HFFc6 (cell line): ENCODE measurements around the gene ZNF554. TPM values are rescaled to one million over a fixed set of nuclear protein-coding genes. Genes with fewer than 3 reads are reported as not detected.

Experiments
- DNase-seq: peaks from one replicate; pipeline ENCODE4 v3.0.0-alpha.2; 2018
- H3K27ac Mint-ChIP-seq: 2 replicates; pipeline ENCODE4 v1.8.0; 2020; ENCODE audit warnings: mild to moderate bottlenecking, mixed read lengths
- H3K27me3 Mint-ChIP-seq: 2 replicates; pipeline ENCODE4 v1.8.0; 2021; ENCODE audit warnings: mild to moderate bottlenecking, moderate library complexity, mixed read lengths; ENCODE audit not compliant: insufficient read depth
- H3K36me3 Mint-ChIP-seq: 2 replicates; pipeline ENCODE4 v1.8.0; 2021; ENCODE audit warnings: low read depth, mixed read lengths
- H3K4me1 Mint-ChIP-seq: 2 replicates; pipeline ENCODE4 v1.8.0; 2020; ENCODE audit warnings: low read depth, mixed read lengths
- H3K4me3 Mint-ChIP-seq: 2 replicates; pipeline ENCODE4 v1.8.0; 2020; ENCODE audit warnings: mild to moderate bottlenecking, moderate library complexity, mixed read lengths
- H3K9me3 Mint-ChIP-seq: 2 replicates; pipeline ENCODE4 v1.8.0; 2020; ENCODE audit warnings: mild to moderate bottlenecking, mixed read lengths
- total RNA-seq, 6 experiments: library from RNA; stranded (reverse); fragmentation: NEBNext Ultra II Directional; extraction: Animal tissue kit (Norgen Biotek cat#: 25700); gene quantifications; 2 replicates in 1 of 6; 3 replicates in 5 of 6; pipeline ENCODE4 v1.2.3, GENCODE V29; 2021
- TF ChIP-seq, protein P1 (sequence below): fragments of 200-600 bp; sonication (generic); IDR thresholded peaks from 2 replicates; pipeline ENCODE4 v1.5.0; 2021; ENCODE audit warnings: antibody characterized with exemption, mild to moderate bottlenecking

The ZNF554 gene
- total RNA-seq, 6 experiments from 2014 or later, result 1.6 to 2.4 (median 2.2) TPM

DNA sequence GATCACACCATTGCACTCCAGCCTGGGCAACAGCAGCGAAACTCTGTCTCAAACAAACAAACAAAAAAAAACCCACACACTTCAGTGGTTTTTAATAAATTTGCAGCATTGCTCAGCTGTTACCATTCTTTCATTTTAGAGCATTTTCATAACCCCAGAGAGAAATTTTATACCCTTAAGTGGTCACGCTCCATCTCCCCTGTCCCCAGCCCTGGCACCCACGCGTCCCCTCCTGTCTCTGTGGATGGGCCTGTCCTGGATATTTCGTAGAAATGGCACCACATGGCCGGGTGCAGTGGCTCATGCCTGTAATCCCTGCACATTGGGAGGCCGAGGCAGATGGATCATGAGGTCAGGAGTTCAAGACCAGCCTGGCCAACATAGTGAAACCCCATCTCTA lies 26.5 kb upstream of the ZNF554 start:
- TF ChIP-seq, protein P1, sequence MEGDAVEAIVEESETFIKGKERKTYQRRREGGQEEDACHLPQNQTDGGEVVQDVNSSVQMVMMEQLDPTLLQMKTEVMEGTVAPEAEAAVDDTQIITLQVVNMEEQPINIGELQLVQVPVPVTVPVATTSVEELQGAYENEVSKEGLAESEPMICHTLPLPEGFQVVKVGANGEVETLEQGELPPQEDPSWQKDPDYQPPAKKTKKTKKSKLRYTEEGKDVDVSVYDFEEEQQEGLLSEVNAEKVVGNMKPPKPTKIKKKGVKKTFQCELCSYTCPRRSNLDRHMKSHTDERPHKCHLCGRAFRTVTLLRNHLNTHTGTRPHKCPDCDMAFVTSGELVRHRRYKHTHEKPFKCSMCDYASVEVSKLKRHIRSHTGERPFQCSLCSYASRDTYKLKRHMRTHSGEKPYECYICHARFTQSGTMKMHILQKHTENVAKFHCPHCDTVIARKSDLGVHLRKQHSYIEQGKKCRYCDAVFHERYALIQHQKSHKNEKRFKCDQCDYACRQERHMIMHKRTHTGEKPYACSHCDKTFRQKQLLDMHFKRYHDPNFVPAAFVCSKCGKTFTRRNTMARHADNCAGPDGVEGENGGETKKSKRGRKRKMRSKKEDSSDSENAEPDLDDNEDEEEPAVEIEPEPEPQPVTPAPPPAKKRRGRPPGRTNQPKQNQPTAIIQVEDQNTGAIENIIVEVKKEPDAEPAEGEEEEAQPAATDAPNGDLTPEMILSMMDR, result no peak
- Mint-ChIP-seq H3K36me3 (peaks cover 4% of the 10 kb centered on the region; the same call in 1 of the 2 replicates), H3K4me3 (no peak overlapping the region), H3K27me3 (peaks cover 2% of the 10 kb centered on the region; the same call in 1 of the 2 replicates), H3K4me1 (no peaks in the 10 kb centered on the region), H3K9me3 (no peaks in the 10 kb centered on the region), H3K27ac (no peak overlapping the region)
- DNase-seq, result no peak

DNA sequence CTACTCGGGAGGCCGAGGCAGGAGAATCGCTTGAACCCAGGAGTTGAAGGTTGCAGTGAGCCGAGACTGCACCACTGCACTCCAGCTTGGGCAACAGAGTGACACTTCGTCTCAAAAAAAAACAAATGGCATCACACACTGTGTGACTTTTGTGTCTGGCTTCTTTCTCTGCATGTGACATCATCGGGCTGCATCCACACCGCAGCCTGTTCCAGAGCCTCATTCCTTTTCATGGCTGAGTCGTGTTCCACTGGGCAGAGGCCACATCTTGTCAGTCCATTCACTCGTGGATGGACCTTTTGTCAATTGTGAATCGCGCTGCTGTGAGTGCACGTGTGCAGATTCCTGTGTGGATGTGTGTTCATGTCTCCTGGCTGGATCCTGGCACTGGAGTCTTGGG lies 26.1 kb upstream of the ZNF554 start:
- Mint-ChIP-seq H3K36me3 (peaks cover 4% of the 10 kb centered on the region; the same call in 1 of the 2 replicates), H3K9me3 (no peaks in the 10 kb centered on the region), H3K27me3 (peaks cover 2% of the 10 kb centered on the region; the same call in 1 of the 2 replicates), H3K4me1 (no peaks in the 10 kb centered on the region), H3K27ac (no peak overlapping the region), H3K4me3 (no peak overlapping the region)
- TF ChIP-seq, protein P1, result no peak
- DNase-seq, result no peak

DNA sequence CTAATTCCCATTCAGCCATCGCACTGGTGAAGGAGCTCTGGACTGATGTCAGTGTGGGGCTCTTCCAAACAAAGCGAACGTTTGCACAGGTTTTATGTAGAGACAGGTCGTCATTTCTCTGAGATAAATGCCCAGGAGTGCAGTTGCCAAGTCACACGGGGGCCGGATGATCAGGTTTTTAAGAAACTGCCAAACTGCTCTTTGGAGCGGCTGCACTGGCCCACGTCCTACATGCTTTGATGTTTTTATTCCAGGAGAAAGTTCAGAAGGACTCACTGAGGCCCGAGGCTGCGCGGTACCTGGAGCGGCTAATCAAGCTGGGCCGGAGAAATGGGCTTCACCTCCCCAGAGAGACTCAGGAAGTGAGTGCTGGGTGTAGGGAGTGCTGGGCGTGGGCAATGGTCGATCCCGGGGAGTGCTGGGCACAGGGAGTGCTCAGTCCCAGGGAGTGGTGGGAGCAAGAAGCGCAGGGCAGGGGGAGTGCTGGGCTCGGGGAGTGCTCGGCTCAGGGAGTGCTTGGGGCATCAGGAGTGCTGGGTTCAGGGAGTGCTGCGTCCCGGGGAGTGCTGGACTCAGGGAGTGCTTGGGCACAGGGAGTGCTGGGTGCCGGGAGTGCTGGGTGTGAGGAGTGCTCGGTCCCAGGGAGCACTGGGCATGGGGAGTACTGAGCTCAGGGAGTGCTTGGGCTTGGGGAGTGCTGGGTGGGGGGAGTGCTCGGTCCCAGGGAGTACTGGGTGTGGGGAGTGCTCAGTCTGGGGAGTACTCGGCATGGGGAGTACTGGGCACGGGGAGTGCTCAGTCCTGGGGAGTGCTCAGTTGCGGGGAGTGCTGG lies 23.6 kb upstream of the ZNF554 start:
- H3K27me3 Mint-ChIP-seq, result peaks cover 2% of the 10 kb centered on the region; the same call in 1 of the 2 replicates
- H3K4me1 Mint-ChIP-seq, result no peaks in the 10 kb centered on the region
- no peak for DNase-seq
- no peak overlapping the region for H3K4me3 Mint-ChIP-seq
- TF ChIP-seq, protein P1, result no peak
- H3K27ac Mint-ChIP-seq, result no peak overlapping the region
- peaks cover 8% of the 10 kb centered on the region; the same call in 1 of the 2 replicates for H3K36me3 Mint-ChIP-seq
- no peaks in the 10 kb centered on the region for H3K9me3 Mint-ChIP-seq

DNA sequence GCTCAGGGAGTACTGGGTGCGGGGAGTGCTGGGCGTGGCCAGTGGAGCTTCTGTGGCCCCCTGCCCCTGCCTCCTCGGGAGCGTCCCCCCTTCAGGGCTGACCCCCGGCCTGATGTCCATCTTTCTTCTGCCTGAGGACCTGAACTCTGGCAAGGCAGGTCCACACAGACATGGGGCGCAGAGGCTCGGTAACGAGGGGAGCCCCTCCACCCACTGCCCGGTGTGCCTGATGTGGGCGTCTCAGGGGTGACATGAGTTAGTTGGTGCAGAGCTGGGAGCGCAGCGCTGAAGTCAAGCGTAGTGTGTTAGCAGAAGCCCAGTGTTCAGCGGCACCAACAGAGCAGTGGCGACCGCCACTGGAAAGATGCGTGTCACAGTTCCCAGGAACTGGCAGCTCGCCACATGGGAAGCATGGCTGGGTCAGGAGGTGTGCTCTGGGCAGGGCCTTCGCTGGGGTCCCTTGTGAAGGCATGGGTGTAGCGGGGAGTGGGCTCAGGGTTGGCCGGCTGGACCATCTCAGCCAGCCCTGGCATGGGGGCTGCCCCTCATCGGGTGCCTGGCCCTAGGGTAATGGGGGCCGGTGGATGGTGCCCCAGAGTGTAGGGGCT lies 22.9 kb upstream of the ZNF554 start:
- TF ChIP-seq, protein P1, result no peak
- H3K4me1 Mint-ChIP-seq, result no peaks in the 10 kb centered on the region
- no peak for DNase-seq
- H3K4me3 Mint-ChIP-seq, result no peak overlapping the region
- H3K27me3 Mint-ChIP-seq, result peaks cover 2% of the 10 kb centered on the region; the same call in 1 of the 2 replicates
- H3K9me3 Mint-ChIP-seq, result no peaks in the 10 kb centered on the region
- H3K27ac Mint-ChIP-seq, result no peak overlapping the region
- H3K36me3 Mint-ChIP-seq, result peaks cover 11% of the 10 kb centered on the region; the same call in 1 of the 2 replicates

DNA sequence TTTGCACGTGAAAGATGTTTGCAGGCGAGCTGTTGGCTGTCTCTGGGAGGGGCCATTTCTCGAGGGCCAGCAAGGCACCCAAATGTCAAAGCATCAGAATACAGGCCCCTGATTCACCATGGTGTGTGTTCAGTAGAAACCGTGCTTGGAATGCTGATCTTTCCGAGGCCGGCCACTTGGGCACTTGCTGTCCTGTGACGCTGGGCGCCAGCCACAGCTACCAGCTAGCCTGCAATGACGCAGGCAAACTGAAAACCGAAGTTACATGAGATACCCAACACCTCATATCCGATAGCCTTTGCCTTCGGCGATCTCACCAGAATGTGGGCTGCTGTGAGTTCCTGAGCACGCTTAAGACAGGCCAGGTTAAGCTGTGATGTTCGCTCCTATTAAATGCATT lies 22.4 kb upstream of the ZNF554 start:
- H3K36me3 Mint-ChIP-seq, result peaks cover 14% of the 10 kb centered on the region; the same call in 1 of the 2 replicates
- H3K4me1 Mint-ChIP-seq, result no peaks in the 10 kb centered on the region
- H3K27ac Mint-ChIP-seq, result no peak overlapping the region
- H3K9me3 Mint-ChIP-seq, result no peaks in the 10 kb centered on the region
- DNase-seq, result no peak
- no peak overlapping the region for H3K4me3 Mint-ChIP-seq
- TF ChIP-seq, protein P1, result no peak
- peaks cover 2% of the 10 kb centered on the region; the same call in 1 of the 2 replicates for H3K27me3 Mint-ChIP-seq
